Peyer's patch (tissue), 4 donors: Measurements from ENCODE around the gene DENND1B.

Experiments
- CTCF ChIP-seq, 6 experiments: fragments of 450-650 bp in 4 of 6; fragments of 200-600 bp in 2 of 6; sonication (generic) in 1 of 6; IDR thresholded peaks; one replicate each; pipeline ENCODE4 v1.5.1; 2017 to 2019; ENCODE audit warnings: antibody characterized with exemption in 6 of 6, mild to moderate bottlenecking in 3 of 6, moderate library complexity in 1 of 6
- POLR2A ChIP-seq, 2 donors: fragments of 450-650 bp; IDR thresholded peaks; one replicate each; pipeline ENCODE4 v1.5.1; 2017; ENCODE audit warnings: antibody characterized with exemption in 2 of 2, mild to moderate bottlenecking in 2 of 2, moderate library complexity in 2 of 2

DNA sequence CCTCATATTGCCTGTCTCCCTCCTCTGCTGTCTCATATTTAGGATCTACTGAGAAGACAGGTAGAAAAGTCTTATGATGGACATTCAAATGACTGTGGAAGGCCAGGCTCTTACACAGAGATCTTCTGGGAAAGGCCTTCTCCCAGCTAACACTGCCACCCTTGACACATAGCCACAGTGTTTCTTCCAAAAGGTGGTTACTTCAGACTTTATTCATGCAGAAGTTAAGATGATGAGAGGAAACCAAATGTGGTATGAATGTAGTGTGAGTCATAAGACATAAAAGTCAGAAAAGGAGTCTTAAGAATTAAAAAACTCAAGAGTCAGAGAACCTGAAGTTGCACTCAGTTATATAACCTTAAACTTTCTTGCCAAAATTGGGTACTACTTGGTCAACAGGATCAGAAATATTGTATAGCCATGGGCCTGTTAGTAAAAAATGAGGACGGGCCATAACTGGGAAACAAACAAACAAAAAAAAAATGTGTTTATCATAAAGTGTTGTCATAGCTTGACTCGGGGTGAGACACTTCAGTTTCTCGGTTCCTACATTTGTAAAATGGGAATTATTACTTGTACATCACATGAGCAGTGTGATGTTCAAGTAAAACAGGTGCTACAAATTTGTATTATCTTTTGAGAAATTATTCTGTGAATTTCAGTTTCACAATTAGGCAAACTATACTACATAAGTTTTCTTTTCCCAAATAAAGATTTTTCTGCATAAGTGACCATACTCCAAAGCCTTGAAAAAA is 1.2 kb upstream of the DENND1B start:
- no peak for TF ChIP-seq POLR2A (IDR thresholded peaks at IDR 0.05)
- no peak for TF ChIP-seq CTCF (IDR thresholded peaks at IDR 0.05)
